B cell (primary cell): ENCODE data around the gene UBE2J1.

ENCODE experiments used
- CTCF ChIP-seq: fragments of 200-600 bp; IDR thresholded peaks from one replicate; pipeline ENCODE4 v1.8.0; 2022; ENCODE audit warnings: antibody characterized with exemption, mild to moderate bottlenecking
- EZH2 ChIP-seq: IDR thresholded peaks from 2 replicates; pipeline ENCODE4 v1.6.1; 2012; ENCODE audit warnings: borderline replicate concordance, low read depth, mild to moderate bottlenecking, moderate library complexity, low read length; ENCODE audit not compliant: insufficient read depth, poor library complexity, severe bottlenecking

GRCh38 chr6:89357390-89357789, 4.9 kb upstream of the UBE2J1 start:
- TF ChIP-seq CTCF (no peak), EZH2 (no peak)
